Progenitor cell of endocrine pancreas (in vitro differentiated cells): ENCODE data around the gene ADAMTSL1. TPM values are rescaled to one million over a fixed set of nuclear protein-coding genes. Genes with fewer than 3 reads are reported as not detected.

Experiments used
- DNase-seq: peaks from one replicate; pipeline ENCODE4 v3.0.0; 2021; ENCODE audit warnings: low spot score; ENCODE audit not compliant: unreplicated experiment
- H3K27ac Mint-ChIP-seq: 2 replicates; pipeline ENCODE4 v1.8.0; 2021; ENCODE audit warnings: mild to moderate bottlenecking, moderate library complexity, mixed read lengths
- H3K27me3 Mint-ChIP-seq: 2 replicates; pipeline ENCODE4 v1.8.0; 2021; ENCODE audit warnings: mixed read lengths
- H3K36me3 Mint-ChIP-seq: 2 replicates; pipeline ENCODE4 v1.8.0; 2022; ENCODE audit warnings: mixed read lengths; ENCODE audit not compliant: insufficient read depth
- H3K4me1 Mint-ChIP-seq: 2 replicates; pipeline ENCODE4 v1.8.0; 2021; ENCODE audit warnings: low read depth, mixed read lengths
- H3K4me3 Mint-ChIP-seq: 2 replicates; pipeline ENCODE4 v1.8.0; 2021; ENCODE audit warnings: low read depth, mild to moderate bottlenecking, moderate library complexity, mixed read lengths
- H3K9me3 Mint-ChIP-seq: 2 replicates; pipeline ENCODE4 v1.8.0; 2021; ENCODE audit warnings: low read depth, mixed read lengths
- total RNA-seq: library from RNA; stranded (reverse); gene quantifications from 2 replicates; pipeline ENCODE4 v1.2.1, GENCODE V29; 2021
- TF ChIP-seq, protein P1 (sequence below): fragments of 200-600 bp; sonication (generic); IDR thresholded peaks from one replicate; pipeline ENCODE4 v1.5.0; 2021; ENCODE audit warnings: antibody characterized with exemption, mild to moderate bottlenecking; ENCODE audit not compliant: unreplicated experiment

Gene ADAMTSL1
- total RNA-seq, 1 donor from 2014 or later = 2.1 TPM

DNA sequence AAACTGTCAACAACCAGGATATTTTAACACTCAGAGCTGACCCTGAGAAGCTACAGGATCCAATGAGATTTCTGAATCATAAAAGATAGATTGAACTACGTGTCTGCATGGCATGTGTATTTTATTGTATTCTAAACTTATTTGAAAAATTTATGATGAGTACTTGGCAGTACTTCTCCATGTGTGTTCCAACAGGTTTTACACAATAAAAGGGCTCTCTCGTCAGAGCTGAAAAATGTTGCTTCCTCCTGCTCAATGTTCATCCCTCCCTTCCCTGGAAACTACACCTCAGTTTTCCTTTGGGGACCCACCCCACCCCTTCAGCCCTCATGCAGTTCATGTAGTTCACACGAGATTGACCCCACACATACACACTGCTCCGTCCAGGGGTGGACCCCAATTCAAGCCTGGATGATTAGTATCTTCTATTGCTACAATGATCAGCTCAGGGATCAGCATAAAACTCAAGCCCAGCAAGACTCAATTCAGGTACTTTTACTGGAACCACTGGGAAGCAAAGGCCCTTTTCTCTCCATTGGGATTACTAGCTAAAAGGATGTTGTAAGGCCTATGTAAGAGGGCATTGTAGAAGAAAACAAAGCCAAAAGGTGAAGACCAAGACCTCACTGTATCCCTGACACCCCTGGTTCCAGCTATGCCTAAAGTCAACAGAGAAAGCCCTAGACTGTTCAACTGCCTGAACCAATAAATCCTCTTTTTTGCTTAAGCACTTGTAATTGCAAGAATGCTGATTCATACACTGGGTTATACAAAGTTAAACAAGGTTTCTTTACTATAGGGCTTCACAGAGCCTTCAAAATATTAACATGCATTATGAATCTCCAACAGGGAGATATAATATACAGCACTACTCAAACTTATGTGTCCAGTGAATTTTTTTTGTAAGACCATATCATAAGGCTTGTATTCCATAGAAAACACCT lies 446.5 kb downstream of the ADAMTSL1 start:
- H3K4me3 Mint-ChIP-seq = no peak overlapping the region
- TF ChIP-seq, protein P1, sequence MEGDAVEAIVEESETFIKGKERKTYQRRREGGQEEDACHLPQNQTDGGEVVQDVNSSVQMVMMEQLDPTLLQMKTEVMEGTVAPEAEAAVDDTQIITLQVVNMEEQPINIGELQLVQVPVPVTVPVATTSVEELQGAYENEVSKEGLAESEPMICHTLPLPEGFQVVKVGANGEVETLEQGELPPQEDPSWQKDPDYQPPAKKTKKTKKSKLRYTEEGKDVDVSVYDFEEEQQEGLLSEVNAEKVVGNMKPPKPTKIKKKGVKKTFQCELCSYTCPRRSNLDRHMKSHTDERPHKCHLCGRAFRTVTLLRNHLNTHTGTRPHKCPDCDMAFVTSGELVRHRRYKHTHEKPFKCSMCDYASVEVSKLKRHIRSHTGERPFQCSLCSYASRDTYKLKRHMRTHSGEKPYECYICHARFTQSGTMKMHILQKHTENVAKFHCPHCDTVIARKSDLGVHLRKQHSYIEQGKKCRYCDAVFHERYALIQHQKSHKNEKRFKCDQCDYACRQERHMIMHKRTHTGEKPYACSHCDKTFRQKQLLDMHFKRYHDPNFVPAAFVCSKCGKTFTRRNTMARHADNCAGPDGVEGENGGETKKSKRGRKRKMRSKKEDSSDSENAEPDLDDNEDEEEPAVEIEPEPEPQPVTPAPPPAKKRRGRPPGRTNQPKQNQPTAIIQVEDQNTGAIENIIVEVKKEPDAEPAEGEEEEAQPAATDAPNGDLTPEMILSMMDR = no peak
- H3K4me1 Mint-ChIP-seq = peaks cover 3% of the 10 kb centered on the region
- H3K36me3 Mint-ChIP-seq = no peaks in the 10 kb centered on the region
- DNase-seq = no peak
- no peaks in the 10 kb centered on the region for H3K9me3 Mint-ChIP-seq
- no peak overlapping the region for H3K27ac Mint-ChIP-seq
- H3K27me3 Mint-ChIP-seq = peaks cover 4% of the 10 kb centered on the region

DNA sequence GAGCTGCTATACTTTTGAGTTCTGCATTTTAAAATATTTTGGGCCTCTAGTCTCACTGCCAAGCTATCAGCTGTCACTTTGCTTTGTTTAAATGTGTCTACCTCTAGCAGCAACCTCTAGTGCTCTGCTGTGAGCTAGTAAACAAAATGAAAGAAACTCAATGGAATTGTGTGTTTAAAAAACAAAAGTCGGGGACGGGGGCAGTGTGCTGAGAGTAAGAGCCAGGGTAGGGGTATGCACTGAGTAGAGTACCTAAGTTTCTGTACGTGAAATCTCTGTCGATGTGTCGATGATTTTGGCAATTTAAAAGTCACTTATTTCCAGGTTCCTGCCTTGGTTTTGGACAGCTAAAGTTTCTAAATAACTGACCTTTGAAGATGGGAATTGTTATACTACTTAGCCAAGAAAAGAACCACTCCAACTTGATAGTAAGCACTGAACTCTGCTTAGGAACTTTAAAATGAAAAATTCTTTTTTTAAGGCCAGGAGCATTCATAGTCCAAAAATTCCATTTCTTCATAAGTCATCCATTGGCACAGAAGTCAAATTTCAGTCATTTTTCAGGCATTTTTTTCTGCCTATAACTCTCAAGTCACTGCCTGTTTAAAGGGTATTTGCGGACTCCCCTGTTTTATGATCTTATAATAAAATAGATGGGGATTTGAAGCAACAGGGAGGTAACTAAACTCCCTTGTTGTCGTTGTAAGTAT lies 447.6 kb downstream of the ADAMTSL1 start:
- TF ChIP-seq, protein P1 = no peak
- H3K27ac Mint-ChIP-seq = no peak overlapping the region
- H3K27me3 Mint-ChIP-seq = peaks cover 4% of the 10 kb centered on the region
- no peaks in the 10 kb centered on the region for H3K9me3 Mint-ChIP-seq
- H3K4me3 Mint-ChIP-seq = no peak overlapping the region
- H3K4me1 Mint-ChIP-seq = peaks cover 3% of the 10 kb centered on the region
- no peak for DNase-seq
- H3K36me3 Mint-ChIP-seq = no peaks in the 10 kb centered on the region

DNA sequence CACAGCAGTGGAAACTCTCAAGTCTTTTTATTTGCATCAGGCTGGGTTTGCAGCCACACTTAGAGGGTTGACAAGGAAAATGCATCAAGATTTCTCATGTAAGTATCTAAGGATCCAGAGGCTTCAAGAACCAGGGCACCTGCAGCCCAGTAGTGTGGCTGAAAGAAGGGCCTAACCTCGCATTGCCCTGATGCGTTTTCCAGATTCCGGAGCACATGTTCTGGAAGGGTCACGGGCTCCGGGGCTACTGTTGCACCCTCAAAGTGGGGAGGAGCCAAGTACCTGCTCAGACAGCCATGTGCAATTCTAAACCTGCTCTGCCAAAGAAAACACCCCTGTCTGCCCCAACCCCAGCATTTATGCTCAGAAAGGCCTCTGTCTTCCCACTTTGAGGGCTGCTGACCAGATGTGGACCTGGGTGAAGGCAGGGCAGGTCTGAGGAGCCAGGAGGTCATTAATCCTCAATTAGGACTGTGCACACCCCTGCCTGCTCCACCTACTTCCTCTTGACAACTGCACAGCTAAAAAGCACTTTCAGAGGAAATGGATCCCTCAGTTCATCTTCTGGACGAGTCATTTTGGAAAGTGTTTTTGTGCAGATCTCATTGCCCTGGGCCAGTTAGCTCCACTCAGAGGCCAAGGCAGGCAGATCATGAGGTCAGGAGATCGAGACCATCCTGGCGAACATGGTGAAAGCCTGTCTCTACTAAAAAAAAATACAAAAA lies 448.4 kb downstream of the ADAMTSL1 start:
- H3K36me3 Mint-ChIP-seq = no peaks in the 10 kb centered on the region
- H3K4me1 Mint-ChIP-seq = peaks cover 3% of the 10 kb centered on the region
- H3K27ac Mint-ChIP-seq = no peak overlapping the region
- H3K4me3 Mint-ChIP-seq = no peak overlapping the region
- no peak for DNase-seq
- H3K9me3 Mint-ChIP-seq = no peaks in the 10 kb centered on the region
- TF ChIP-seq, protein P1 = no peak
- peaks cover 4% of the 10 kb centered on the region for H3K27me3 Mint-ChIP-seq

- H3K4me1 Mint-ChIP-seq = peaks cover 3% of the 10 kb centered on the region
- H3K27me3 Mint-ChIP-seq = no peaks in the 10 kb centered on the region
- TF ChIP-seq, protein P1 = no peak
- no peak for DNase-seq
- H3K4me3 Mint-ChIP-seq = no peak overlapping the region
- no peak overlapping the region for H3K27ac Mint-ChIP-seq
- H3K36me3 Mint-ChIP-seq = no peaks in the 10 kb centered on the region
- no peaks in the 10 kb centered on the region for H3K9me3 Mint-ChIP-seq
Measured at GRCh38 chr9:18923167-18923566, 449.2 kb downstream of the ADAMTSL1 start.
